A673 (cell line): ENCODE results near the gene RFESD. TPM values are rescaled to one million over a fixed set of nuclear protein-coding genes. Genes with fewer than 3 reads are reported as not detected.

Source experiments
- BruUV-seq: library from RNA; stranded (reverse); fragments of 400-500 nt; replicated peaks from 2 replicates; lab custom pipeline; 2021; lab: Mats Ljungman, UMichigan
- CTCF ChIA-PET: fragments of 300-600 bp; sonication (Branson Sonifier 250); formaldehyde crosslinking; loops from one replicate; lab custom pipeline; 2022; ENCODE audit warnings: antibody characterized with exemption; lab: Charles Lee
- POLR2A ChIA-PET: fragments of 300-600 bp; sonication (Branson Sonifier 250); formaldehyde crosslinking; loops from one replicate; lab custom pipeline; 2022; ENCODE audit warnings: antibody characterized with exemption; ENCODE audit not compliant: low non-redundant PET; lab: Charles Lee
- DNase-seq: peaks from one replicate; pipeline ENCODE4 v3.0.0-alpha.2; 2015; ENCODE audit warnings: low spot score
- H3K27ac ChIP-seq: fragments of 200-600 bp; sonication (generic); 2 replicates; pipeline ENCODE4 v1.5.1; 2016; ENCODE audit warnings: mixed run types, low read depth, mild to moderate bottlenecking, mixed read lengths, antibody characterized with exemption, low read length; ENCODE audit not compliant: poor library complexity, severe bottlenecking
- H3K27me3 ChIP-seq: fragments of 200-600 bp; sonication (generic); replicated peaks from 2 replicates; pipeline ENCODE4 v1.6.1; 2017; ENCODE audit warnings: mixed run types, low read depth, mild to moderate bottlenecking, mixed read lengths, antibody characterized with exemption, low read length; ENCODE audit not compliant: insufficient read depth, poor library complexity
- H3K36me3 ChIP-seq: fragments of 200-600 bp; sonication (generic); 2 replicates; pipeline ENCODE4 v1.6.1; 2016; ENCODE audit warnings: mixed run types, mild to moderate bottlenecking, mixed read lengths, antibody characterized with exemption, low read length; ENCODE audit not compliant: insufficient read depth, poor library complexity, severe bottlenecking
- H3K4me1 ChIP-seq: fragments of 200-600 bp; sonication (generic); 2 replicates; pipeline ENCODE4 v1.6.1; 2017; ENCODE audit warnings: mixed run types, mild to moderate bottlenecking, mixed read lengths, antibody characterized with exemption, low read length; ENCODE audit not compliant: insufficient read depth, poor library complexity, severe bottlenecking
- H3K4me3 ChIP-seq: fragments of 200-600 bp; sonication (generic); 2 replicates; pipeline ENCODE4 v1.5.1; 2016; ENCODE audit warnings: low read depth, mixed run types, mild to moderate bottlenecking, mixed read lengths, low read length; ENCODE audit not compliant: poor library complexity, severe bottlenecking
- H3K9me3 ChIP-seq: fragments of 200-600 bp; sonication (generic); 2 replicates; pipeline ENCODE4 v1.6.1; 2016; ENCODE audit warnings: mixed run types, low read depth, mild to moderate bottlenecking, mixed read lengths, antibody characterized with exemption, low read length; ENCODE audit not compliant: poor library complexity, severe bottlenecking
- CTCF ChIP-seq: fragments of 300-800, 200-600 bp; sonication (generic); conservative IDR thresholded peaks from 2 replicates; pipeline ENCODE4 v1.5.1; 2017; ENCODE audit warnings: low read depth, mild to moderate bottlenecking, antibody characterized with exemption, low read length, moderate library complexity, mixed read lengths
- EZH2 ChIP-seq: fragments of 200-600 bp; sonication (generic); IDR thresholded peaks from 2 replicates; pipeline ENCODE4 v1.6.1; 2017; ENCODE audit warnings: borderline replicate concordance, low read depth, mild to moderate bottlenecking, mixed read lengths, antibody characterized with exemption, low read length; ENCODE audit not compliant: poor library complexity, severe bottlenecking
- intact Hi-C: fragments of 100-400 bp; cut with micrococcal nuclease; formaldehyde crosslinking; loops from one replicate; pipeline ENCODE4 v1.10.0; 2022; ENCODE audit not compliant: unreplicated experiment
- total RNA-seq: library from RNA; stranded (reverse); gene quantifications from 2 replicates; pipeline ENCODE4 v1.2.3, GENCODE V29; 2021

The RFESD gene
- total RNA-seq, 1 experiment from 2014 or later = 2.4 TPM

- H3K4me1 ChIP-seq = no peaks in the 10 kb centered on the region
- ChIA-PET CTCF (no interaction called here), POLR2A (no interaction called here)
- H3K9me3 ChIP-seq = no peaks in the 10 kb centered on the region
- peaks cover 16% of the 10 kb centered on the region for H3K27me3 ChIP-seq
- H3K27ac ChIP-seq = no peak overlapping the region
- intact Hi-C loops = no loop called here
- H3K36me3 ChIP-seq = no peaks in the 10 kb centered on the region
- DNase-seq = no peak
- TF ChIP-seq EZH2 = no peak
- TF ChIP-seq CTCF = no peak
- peak overlapping the region; percentile 43 for H3K4me3 ChIP-seq
- no TSS peak for BruUV-seq
Observed at GRCh38 chr5:95619514-95620029, 27.0 kb upstream of the RFESD start.

- Histone ChIP-seq H3K4me3 (peak within 1 kb of the TSS; percentile 43), H3K27me3 (peaks cover 16% of the 10 kb centered on the region), H3K9me3 (no peaks in the 10 kb centered on the region), H3K4me1 (no peaks in the 10 kb centered on the region), H3K36me3 (no peaks in the 10 kb centered on the region), H3K27ac (no peak within 1 kb of the TSS)
- intact Hi-C loops = no loop called here
- peak; percentile 61 for DNase-seq
- ChIA-PET POLR2A (no interaction called here), CTCF (no interaction called here)
- TF ChIP-seq EZH2 = no peak
- no peak for TF ChIP-seq CTCF
- BruUV-seq = no TSS peak
Observed at GRCh38 chr5:95620030-95620869, 26.3 kb upstream of the RFESD start, which contains the start of gene GPR150. TSS of gene GPR150 (plus strand) at chr5:95620087. CDS start at chr5:95620276, 189 bp downstream.

- no TSS peak for BruUV-seq
- Histone ChIP-seq H3K9me3 (no peaks in the 10 kb centered on the region), H3K4me3 (peak overlapping the region; percentile 43), H3K36me3 (no peaks in the 10 kb centered on the region), H3K4me1 (no peaks in the 10 kb centered on the region), H3K27me3 (peaks cover 16% of the 10 kb centered on the region), H3K27ac (no peak overlapping the region)
- POLR2A ChIA-PET = no interaction called here
- peak; percentile 27 for DNase-seq
- no peak for TF ChIP-seq EZH2
- no peak for TF ChIP-seq CTCF
- intact Hi-C loops = no loop called here
- CTCF ChIA-PET = no interaction called here
Observed at GRCh38 chr5:95620870-95621838, 25.4 kb upstream of the RFESD start.
